ENCODE data around the gene PDE4D.

DNA sequence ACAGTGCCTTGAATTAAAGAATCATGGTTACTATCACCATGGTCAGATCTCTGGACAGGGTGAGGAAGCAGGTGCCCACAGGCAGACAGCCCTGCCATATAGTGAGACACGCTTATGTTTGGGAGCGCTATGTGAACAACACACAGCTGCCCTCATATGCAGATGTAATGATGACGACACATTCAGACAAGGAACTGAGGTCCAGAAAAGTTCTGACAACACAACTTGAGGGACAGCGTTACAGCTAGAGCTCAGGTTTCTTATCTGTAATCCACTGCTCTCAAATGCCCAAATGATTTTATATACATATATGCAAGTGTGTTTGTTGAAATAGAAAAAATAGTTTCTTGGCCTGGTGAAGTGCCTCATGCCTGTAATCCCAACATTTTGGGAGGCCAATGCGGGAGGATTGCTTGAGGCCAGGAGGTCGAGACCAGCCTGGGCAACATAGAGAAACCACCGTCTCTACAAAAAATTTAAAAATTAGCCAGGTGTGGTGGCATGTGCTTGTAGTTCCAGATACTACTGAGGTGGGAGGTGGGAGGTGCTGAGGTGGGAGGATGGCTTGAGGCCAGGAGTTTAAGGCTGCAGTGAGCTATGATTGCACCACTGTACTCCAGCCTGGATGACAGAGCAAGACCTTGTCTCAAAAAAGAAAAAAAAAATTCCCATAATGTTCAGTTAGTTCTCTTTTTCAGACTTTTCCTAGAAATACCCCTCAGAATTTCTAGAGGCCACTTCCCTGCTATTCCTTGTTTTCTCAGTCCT, 887.4 kb downstream of the PDE4D start:
- TF ChIP-seq, protein P1, sequence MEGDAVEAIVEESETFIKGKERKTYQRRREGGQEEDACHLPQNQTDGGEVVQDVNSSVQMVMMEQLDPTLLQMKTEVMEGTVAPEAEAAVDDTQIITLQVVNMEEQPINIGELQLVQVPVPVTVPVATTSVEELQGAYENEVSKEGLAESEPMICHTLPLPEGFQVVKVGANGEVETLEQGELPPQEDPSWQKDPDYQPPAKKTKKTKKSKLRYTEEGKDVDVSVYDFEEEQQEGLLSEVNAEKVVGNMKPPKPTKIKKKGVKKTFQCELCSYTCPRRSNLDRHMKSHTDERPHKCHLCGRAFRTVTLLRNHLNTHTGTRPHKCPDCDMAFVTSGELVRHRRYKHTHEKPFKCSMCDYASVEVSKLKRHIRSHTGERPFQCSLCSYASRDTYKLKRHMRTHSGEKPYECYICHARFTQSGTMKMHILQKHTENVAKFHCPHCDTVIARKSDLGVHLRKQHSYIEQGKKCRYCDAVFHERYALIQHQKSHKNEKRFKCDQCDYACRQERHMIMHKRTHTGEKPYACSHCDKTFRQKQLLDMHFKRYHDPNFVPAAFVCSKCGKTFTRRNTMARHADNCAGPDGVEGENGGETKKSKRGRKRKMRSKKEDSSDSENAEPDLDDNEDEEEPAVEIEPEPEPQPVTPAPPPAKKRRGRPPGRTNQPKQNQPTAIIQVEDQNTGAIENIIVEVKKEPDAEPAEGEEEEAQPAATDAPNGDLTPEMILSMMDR (conservative IDR thresholded peaks at IDR 0.05; ENCODE audit: low read length), result no peak
- TF ChIP-seq EZH2phosphoT487 (IDR thresholded peaks at IDR 0.05; ENCODE audit: borderline replicate concordance, low read depth, low read length), result no peak
